ENCODE data around the gene AFP. TPM values are rescaled to one million over a fixed set of nuclear protein-coding genes. Genes with fewer than 3 reads are reported as not detected.

Gene AFP
- total RNA-seq, 1 donor from 2014 or later: not detected

- DNase-seq (ENCODE audit: extremely low spot score in 2 of 2): no peak
- Histone ChIP-seq H3K4me1 (no peaks in the 10 kb centered on the region), H3K27ac (no peak overlapping the region), H3K4me3 (no peak overlapping the region), H3K36me3 (no peaks in the 10 kb centered on the region), H3K9me3 (no peaks in the 10 kb centered on the region), H3K27me3 (no peaks in the 10 kb centered on the region)
- intact Hi-C loops (cut with DNase I): no loop called here
- no peak for TF ChIP-seq POLR2AphosphoS5 (IDR thresholded peaks at IDR 0.05; ENCODE audit: insufficient read depth in 1 of 2, low read depth in 1 of 2)
- TF ChIP-seq POLR2A (IDR thresholded peaks at IDR 0.05): no peak
- no peak for TF ChIP-seq CTCF (IDR thresholded peaks at IDR 0.05)
Measured at GRCh38 chr4:73414936-73415271, 21.1 kb upstream of the AFP start.

GRCh38 chr4:73415807-73416238, 20.2 kb upstream of the AFP start:
- no peak overlapping the region for H3K27ac ChIP-seq
- no peak overlapping the region for H3K4me3 ChIP-seq
- TF ChIP-seq POLR2A (IDR thresholded peaks at IDR 0.05) (no peak), CTCF (IDR thresholded peaks at IDR 0.05) (no peak), POLR2AphosphoS5 (IDR thresholded peaks at IDR 0.05; ENCODE audit: insufficient read depth in 1 of 2, low read depth in 1 of 2) (no peak)
- H3K4me1 ChIP-seq: no peaks in the 10 kb centered on the region
- no peak for DNase-seq (ENCODE audit: extremely low spot score in 2 of 2)
- no peaks in the 10 kb centered on the region for H3K9me3 ChIP-seq
- no peaks in the 10 kb centered on the region for H3K27me3 ChIP-seq
- intact Hi-C loops (cut with DNase I): no loop called here
- H3K36me3 ChIP-seq: no peaks in the 10 kb centered on the region

GRCh38 chr4:73416423-73417087, 19.5 kb upstream of the AFP start:
- intact Hi-C loops (cut with DNase I): no loop called here
- TF ChIP-seq CTCF (IDR thresholded peaks at IDR 0.05): no peak
- no peak for TF ChIP-seq POLR2A (IDR thresholded peaks at IDR 0.05)
- no peak for TF ChIP-seq POLR2AphosphoS5 (IDR thresholded peaks at IDR 0.05; ENCODE audit: insufficient read depth in 1 of 2, low read depth in 1 of 2)
- Histone ChIP-seq H3K9me3 (no peaks in the 10 kb centered on the region), H3K36me3 (no peaks in the 10 kb centered on the region), H3K27me3 (no peaks in the 10 kb centered on the region), H3K27ac (no peak overlapping the region), H3K4me3 (no peak overlapping the region), H3K4me1 (no peaks in the 10 kb centered on the region)
- no peak for DNase-seq (ENCODE audit: extremely low spot score in 2 of 2)

- Histone ChIP-seq H3K4me1 (no peaks in the 10 kb centered on the region), H3K36me3 (no peaks in the 10 kb centered on the region), H3K27me3 (no peaks in the 10 kb centered on the region), H3K9me3 (no peaks in the 10 kb centered on the region), H3K27ac (no peak overlapping the region), H3K4me3 (no peak overlapping the region)
- no peak for TF ChIP-seq POLR2A (IDR thresholded peaks at IDR 0.05)
- TF ChIP-seq POLR2AphosphoS5 (IDR thresholded peaks at IDR 0.05; ENCODE audit: insufficient read depth in 1 of 2, low read depth in 1 of 2): no peak
- no peak for TF ChIP-seq CTCF (IDR thresholded peaks at IDR 0.05)
- intact Hi-C loops (cut with DNase I): no loop called here
- DNase-seq (ENCODE audit: extremely low spot score in 2 of 2): no peak
Measured at GRCh38 chr4:73417342-73417741, 18.7 kb upstream of the AFP start.

GRCh38 chr4:73417973-73418372, 18.0 kb upstream of the AFP start:
- Histone ChIP-seq H3K27me3 (no peaks in the 10 kb centered on the region), H3K4me3 (no peak overlapping the region), H3K36me3 (no peaks in the 10 kb centered on the region), H3K4me1 (no peaks in the 10 kb centered on the region), H3K27ac (no peak overlapping the region), H3K9me3 (no peaks in the 10 kb centered on the region)
- intact Hi-C loops (cut with DNase I): no loop called here
- TF ChIP-seq POLR2AphosphoS5 (IDR thresholded peaks at IDR 0.05; ENCODE audit: insufficient read depth in 1 of 2, low read depth in 1 of 2) (no peak), POLR2A (IDR thresholded peaks at IDR 0.05) (no peak), CTCF (IDR thresholded peaks at IDR 0.05) (no peak)
- DNase-seq (ENCODE audit: extremely low spot score in 2 of 2): no peak
